Measurements from ENCODE around the gene PCBP3.
A peak's percentile ranks its signal among the peaks of the same experiment; 100 is the strongest.
"Not testable (repeated sequence)": the region's sequence is repeated elsewhere in the genome, so short reads cannot be mapped to it uniquely, and the experiment has no call there.

Gene PCBP3

GRCh38 chr21:45973475-45974072 lies 330.0 kb downstream of the PCBP3 start:
- DNase-seq (ENCODE audit: low read depth), result peak; percentile 90
- H3K4me3 ChIP-seq (replicated peaks; ENCODE audit: low read depth, low read length), result peak overlapping the region; percentile 44
- TF ChIP-seq, protein P1, sequence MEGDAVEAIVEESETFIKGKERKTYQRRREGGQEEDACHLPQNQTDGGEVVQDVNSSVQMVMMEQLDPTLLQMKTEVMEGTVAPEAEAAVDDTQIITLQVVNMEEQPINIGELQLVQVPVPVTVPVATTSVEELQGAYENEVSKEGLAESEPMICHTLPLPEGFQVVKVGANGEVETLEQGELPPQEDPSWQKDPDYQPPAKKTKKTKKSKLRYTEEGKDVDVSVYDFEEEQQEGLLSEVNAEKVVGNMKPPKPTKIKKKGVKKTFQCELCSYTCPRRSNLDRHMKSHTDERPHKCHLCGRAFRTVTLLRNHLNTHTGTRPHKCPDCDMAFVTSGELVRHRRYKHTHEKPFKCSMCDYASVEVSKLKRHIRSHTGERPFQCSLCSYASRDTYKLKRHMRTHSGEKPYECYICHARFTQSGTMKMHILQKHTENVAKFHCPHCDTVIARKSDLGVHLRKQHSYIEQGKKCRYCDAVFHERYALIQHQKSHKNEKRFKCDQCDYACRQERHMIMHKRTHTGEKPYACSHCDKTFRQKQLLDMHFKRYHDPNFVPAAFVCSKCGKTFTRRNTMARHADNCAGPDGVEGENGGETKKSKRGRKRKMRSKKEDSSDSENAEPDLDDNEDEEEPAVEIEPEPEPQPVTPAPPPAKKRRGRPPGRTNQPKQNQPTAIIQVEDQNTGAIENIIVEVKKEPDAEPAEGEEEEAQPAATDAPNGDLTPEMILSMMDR (IDR thresholded peaks at IDR 0.05; ENCODE audit: low read length, missing control alignments), result peak; percentile 70

DNA sequence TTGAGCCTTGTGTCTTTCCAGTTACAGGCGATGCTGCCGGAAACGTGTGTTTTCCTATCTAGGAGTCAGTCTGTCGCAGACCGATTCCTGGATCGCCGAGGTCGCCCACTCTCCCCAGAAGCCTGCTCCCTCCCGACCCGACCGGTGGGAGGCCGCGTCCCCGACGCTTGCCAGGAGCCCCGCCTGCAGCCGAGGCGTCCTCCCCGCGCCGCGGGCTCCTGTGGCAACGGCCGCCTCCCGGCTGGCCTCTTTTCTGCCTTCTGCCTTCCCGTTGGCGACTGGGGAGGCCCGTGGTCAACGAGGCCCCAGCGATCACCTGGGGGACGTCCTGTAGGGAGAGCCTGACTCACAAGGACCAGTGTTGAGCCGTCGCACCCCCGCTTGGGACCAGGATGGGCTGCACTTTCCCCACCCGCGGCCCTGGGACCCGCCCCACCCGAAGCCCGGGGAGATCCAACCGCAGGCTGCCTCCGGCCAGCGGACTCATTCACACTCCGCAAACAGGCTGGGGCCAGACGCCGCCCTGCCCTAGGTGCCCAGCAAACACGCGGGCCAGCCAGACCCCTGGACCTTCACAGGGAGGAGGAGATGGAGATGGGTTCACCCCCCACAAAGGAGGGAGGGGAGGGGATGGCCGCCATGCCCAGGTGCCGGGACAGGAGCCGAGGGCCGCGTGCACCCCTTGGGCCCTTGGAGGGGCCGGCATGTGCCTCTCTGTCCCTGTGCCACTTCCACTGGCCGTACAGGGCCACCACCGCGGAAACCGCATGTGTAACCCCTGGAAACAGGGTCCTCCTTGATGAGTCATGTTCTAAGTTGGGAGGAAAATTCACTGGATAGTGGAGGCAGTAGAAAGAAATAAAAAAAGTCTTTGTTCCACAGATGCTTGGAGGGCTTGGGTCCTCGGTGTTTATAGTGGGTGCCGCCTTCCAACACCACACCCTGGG lies 330.8 kb downstream of the PCBP3 start:
- peak; percentile 70 for DNase-seq (ENCODE audit: low read depth)
- TF ChIP-seq, protein P1 (IDR thresholded peaks at IDR 0.05; ENCODE audit: low read length, missing control alignments), result no peak
- peak overlapping the region; percentile 44 for H3K4me3 ChIP-seq (replicated peaks; ENCODE audit: low read depth, low read length)

DNA sequence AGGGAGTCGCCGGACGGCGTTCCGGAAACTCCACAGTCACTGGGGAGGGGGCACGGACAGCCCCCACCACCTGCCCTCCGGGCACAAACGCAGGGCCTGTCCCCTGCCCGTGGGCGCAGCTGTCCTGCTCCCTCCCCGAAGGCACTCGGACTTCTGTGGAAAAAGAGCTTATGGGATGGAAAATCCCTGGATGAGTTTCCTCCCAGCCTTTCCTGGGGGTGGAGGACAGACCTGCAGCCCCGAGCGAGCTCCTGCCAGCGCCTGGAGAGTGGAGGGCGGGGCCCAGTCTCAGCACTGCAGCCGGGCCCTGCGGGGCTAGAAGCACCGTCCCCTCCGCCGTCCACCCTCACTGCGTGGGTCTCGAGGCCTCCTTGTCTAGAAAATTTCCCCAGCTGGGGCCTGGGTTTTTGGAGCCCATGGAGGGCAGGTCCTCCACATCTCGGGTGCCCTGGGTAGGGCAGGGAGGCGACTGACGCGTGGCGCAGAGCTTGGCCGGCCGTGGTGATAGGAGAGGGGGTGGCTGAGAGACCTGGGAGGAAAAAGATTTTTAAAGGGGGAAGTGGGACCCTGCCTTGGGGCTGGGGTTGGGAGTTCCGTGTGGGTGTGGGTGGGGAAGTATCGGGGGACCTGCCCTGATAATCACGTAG lies 331.6 kb downstream of the PCBP3 start:
- peak overlapping the region; percentile 4 for H3K4me3 ChIP-seq (replicated peaks; ENCODE audit: low read depth, low read length)
- DNase-seq (ENCODE audit: low read depth), result peak; percentile 50
- TF ChIP-seq, protein P1 (IDR thresholded peaks at IDR 0.05; ENCODE audit: low read length, missing control alignments), result no peak

DNA sequence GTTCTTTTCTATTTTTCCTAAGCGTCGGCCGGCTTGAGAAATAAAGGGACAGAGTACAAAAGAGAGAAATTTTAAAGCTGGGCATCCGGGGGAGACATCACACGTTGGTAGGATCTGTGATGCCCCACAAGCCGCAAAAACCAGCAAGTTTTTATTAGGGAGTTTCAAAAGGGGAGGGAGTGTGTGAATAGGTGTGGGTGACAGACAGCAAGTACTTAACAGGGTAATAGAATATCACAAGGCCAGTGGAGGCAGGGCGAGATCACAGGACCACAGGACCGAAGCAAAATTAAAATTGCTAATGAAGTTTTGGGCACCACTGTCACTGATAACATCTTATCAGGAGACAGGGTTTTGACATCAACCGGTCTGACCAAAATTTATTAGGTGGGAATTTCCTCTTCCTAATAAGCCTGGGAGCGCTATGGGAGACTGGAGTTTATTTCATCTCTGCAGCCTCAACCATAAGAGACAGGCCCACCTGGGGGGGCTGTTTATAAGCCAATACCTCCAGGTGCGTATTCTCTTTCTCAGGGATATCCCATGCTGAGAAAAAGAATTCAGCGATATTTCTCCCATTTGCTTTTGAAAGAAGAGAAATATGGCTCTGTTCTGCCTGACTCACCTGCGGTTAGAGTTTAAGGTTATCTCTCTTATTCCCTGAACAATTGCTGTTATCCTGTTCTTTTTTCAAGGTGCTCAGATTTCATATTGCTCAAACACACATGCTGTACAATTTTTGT lies 332.3 kb downstream of the PCBP3 start:
- not testable (repeated sequence) for DNase-seq (ENCODE audit: low read depth)

DNA sequence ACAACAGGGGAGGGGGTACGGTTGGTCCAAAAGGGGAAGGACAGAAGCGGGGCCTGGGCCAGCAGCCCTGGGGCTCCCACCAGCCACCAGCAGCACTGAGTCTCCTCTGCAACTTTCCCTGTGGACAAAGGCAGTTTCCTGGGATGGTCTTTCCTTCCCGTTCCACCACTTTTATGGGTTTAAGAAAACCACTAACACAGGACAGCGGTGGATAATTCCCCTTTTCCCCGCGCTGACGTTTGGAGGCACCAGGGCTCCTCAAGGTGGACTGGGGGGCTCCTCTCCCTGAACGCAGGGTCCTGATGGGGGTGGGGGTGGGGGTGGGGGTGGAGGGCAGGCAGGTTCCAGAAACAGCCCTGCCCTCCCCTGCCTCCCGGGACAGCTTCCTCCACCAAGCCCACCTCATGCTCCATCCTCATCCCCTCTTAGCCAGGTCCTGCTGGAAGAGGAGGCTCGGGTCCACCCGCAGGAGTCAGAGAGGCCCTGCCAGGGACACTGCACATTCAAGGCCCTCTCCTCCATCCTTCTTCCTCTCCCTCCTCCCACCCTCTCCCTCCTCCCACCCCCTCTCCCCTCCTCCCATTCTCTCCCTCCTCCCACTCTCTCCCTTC lies 333.3 kb downstream of the PCBP3 start:
- H3K4me3 ChIP-seq (replicated peaks; ENCODE audit: low read depth, low read length), result no peak overlapping the region
- TF ChIP-seq, protein P1 (IDR thresholded peaks at IDR 0.05; ENCODE audit: low read length, missing control alignments), result no peak
- no peak for DNase-seq (ENCODE audit: low read depth)

More for the DNA sequence above, 332.3 kb downstream of the PCBP3 start:
- not testable (repeated sequence) for H3K4me3 ChIP-seq (replicated peaks; ENCODE audit: low read depth, low read length)

DNA sequence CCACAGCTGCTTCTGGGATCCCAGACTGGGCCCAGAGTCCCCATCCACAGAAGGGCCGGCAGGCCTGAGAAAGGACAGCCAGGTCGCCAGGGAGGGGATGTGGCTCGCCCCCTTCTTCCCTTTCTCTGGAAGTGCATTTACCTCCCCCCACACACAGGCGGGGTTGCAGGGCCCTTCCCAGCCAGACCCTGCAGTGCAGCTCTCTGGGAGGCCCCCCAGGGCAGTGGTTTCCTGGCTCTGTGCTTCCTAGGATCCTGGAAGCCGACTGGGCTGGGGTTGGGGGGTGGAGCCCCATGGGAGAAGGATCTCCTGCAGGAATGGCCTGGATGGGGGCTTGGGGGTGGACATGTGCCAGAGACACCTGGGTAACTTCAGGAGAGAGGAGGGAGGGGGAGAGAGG lies 333.9 kb downstream of the PCBP3 start:
- DNase-seq (ENCODE audit: low read depth), result no peak
- TF ChIP-seq, protein P1 (IDR thresholded peaks at IDR 0.05; ENCODE audit: low read length, missing control alignments), result no peak

More for the DNA sequence above, 333.9 kb downstream of the PCBP3 start:
- H3K4me3 ChIP-seq (replicated peaks; ENCODE audit: low read depth, low read length), result no peak overlapping the region
